HG03520 (cell line): ENCODE results near the gene AXIN2.

Experiments
- ATAC-seq: cut with Tn5 transposase; IDR thresholded peaks from one replicate; pipeline ENCODE4 v1.9.1; 2021; ENCODE audit warnings: mild to moderate bottlenecking, moderate library complexity; ENCODE audit not compliant: unreplicated experiment

AXIN2 gene, protein sequence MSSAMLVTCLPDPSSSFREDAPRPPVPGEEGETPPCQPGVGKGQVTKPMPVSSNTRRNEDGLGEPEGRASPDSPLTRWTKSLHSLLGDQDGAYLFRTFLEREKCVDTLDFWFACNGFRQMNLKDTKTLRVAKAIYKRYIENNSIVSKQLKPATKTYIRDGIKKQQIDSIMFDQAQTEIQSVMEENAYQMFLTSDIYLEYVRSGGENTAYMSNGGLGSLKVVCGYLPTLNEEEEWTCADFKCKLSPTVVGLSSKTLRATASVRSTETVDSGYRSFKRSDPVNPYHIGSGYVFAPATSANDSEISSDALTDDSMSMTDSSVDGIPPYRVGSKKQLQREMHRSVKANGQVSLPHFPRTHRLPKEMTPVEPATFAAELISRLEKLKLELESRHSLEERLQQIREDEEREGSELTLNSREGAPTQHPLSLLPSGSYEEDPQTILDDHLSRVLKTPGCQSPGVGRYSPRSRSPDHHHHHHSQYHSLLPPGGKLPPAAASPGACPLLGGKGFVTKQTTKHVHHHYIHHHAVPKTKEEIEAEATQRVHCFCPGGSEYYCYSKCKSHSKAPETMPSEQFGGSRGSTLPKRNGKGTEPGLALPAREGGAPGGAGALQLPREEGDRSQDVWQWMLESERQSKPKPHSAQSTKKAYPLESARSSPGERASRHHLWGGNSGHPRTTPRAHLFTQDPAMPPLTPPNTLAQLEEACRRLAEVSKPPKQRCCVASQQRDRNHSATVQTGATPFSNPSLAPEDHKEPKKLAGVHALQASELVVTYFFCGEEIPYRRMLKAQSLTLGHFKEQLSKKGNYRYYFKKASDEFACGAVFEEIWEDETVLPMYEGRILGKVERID

DNA sequence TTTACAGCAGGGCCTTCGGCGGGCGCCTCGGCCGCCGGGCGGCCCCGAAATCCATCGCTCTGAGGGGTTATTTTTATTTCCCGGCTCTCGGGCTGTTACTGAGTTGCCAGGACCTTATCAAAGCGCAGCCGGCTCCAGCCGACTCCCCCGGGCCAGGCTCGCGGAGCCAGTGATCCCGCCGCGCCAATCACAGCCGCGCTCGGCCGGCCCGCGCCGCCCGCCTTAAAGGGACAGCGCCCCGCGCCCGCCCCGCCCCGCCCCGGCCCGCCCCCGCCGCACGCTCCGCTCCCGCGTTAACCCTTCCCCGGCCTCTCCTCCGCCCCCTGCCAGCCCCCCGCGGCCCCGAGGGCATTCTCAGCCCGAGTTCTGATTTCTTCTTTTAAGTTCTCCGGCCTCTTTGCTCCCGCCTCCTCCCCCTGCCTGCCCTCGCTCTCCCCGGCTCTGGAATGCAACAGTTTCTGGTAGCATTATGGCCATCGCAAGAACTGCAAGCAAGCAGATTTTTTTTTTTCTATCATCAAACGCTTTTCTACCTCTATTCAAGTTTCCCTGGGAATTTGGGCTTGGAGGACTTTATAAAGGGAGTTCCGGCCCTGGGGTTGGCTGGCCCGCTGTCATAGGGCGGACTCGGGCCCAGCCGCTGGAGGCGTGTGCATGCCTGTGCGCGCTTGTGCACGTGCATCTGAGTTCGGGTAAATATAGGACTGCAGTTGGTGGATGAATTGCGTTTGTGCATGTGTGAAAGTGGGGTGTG lies at the start of gene AXIN2:
AXIN2 (minus strand) TSS at position 197 of the 754 bp plus-strand sequence. CDS start 3,028 bp downstream, outside the sequence.
- ATAC-seq: peak; percentile 74

DNA sequence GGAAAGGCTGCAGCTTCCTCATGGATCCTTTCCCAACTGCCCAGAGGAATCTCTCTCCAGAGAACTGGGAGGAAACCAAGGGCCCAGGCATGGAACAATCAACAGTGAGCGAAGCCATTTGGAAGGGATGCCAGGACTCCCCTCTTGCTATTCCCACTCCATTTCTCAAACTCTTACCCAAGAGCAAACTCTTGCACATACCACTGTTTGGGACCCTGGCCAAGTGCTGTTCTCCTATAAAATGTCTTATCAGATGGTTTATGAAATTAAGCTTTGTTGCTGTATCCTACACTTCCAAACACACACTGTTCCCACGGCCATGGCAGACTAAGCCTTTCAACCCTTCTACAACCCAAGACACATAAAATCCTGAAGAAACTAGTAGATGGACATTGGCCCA lies 48.3 kb upstream of the AXIN2 start:
- no peak for ATAC-seq

DNA sequence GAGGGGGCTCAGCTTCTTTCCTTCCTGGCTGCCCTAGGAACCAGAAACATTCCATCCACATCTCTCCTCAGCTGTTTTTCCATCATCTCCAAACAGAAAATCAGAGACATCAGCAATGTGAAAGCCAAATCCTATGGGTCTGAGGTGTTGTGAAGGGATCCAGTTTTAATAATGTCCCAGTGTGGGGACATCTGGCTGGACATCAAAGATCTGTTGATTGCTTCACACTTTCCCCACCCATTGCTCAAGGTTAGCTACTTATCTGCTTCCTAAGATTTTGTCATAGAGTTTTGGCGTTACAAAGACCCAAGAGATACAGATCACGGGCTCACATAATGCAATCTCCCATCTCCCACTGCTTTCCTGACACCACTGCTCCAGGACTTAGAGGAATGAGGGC lies 47.8 kb upstream of the AXIN2 start:
- ATAC-seq: no peak

DNA sequence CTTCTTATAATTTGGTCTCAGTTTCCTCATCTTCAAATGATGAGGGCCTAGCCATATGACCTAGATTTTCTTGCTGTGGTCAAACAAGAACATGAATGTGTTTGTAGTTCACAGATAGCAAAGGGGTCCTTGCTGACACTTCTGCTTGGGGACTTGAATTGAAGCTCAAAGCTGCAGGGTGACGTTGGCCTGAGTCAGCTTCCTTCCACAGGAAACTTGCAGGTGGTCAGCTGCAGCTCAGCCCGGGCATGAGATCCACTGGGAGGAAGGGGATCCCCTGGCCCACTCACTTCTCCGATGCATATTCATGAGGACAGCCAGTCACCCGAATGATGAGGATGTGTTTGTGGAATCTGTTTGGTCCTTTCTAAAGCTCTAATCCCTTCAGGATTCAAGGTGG lies 42.6 kb upstream of the AXIN2 start:
- ATAC-seq: no peak

DNA sequence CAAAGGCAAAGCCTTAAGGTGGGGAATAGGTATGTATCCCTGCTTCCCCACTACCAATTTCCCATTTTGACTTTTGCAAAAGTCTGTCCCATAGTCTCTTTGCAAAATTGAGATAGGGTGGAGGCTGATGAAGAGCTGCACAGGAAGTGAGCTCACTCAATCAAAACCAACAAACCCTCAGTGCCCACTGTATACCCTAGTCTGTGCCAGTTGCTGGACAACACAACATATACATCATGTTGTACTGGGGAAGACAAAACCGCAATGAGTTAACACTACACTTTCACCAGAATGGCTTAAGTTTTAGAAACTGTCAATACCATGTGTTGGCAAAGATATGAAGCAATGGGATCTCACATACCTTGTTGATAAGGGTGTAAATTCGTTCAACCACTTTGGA lies 40.4 kb upstream of the AXIN2 start:
- ATAC-seq: no peak

DNA sequence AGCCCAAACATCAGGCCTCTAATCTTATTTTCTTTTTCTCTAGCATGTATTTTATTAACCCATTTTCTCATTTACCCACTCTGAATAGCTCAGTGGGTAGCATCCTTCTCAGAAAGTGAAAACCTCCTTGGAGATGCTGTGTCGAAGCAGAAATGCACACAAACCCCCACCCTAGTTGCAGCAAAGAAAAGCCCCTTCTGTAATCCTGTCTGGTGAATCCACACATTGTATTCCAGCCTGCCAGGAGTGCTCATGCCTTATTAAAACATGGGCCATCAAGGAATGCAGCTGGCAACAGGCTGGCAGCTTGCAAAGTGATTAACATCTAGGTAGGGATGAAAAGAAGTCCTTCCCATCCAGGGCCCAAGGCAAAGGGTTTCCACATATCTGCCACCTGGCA lies 39.7 kb upstream of the AXIN2 start:
- ATAC-seq: no peak

DNA sequence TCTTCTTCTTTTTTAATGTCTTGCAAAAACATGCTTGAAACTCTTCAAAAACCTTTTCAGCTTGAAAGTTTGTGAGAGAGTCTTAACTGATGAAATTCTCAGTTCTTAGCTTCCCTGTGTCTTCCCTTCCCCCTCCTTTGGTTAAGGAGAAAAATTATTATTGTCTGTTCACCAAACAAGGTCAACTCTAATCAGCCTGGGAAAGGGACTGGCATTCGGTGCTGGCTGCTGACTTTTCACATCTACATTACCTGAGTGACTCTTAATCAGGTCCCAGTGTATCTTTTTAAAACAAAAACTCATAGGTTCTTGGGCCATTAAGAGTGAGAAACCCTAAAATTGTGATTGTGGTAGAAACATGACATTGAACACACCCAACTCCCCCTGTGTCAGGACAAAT lies 39.1 kb upstream of the AXIN2 start:
- no peak for ATAC-seq

DNA sequence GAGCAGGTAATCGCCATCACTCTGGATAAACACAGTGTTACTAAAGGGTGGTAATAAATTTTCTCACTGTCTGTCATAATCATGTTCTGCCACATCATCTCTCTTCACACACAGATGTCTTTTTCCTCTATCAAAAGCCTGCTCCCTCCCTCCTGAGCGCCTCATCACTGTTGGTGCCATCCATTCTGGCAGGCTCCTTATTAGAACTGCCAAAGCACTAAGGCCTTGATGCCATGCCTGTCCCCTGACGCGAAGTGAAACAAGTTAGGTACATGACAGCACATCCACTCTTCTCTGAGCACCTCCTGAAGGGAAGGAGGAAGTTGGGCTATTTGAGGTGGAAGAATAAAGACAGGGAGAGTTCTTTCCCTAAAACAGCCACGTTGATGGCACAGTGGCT lies 38.2 kb upstream of the AXIN2 start:
- ATAC-seq: no peak

DNA sequence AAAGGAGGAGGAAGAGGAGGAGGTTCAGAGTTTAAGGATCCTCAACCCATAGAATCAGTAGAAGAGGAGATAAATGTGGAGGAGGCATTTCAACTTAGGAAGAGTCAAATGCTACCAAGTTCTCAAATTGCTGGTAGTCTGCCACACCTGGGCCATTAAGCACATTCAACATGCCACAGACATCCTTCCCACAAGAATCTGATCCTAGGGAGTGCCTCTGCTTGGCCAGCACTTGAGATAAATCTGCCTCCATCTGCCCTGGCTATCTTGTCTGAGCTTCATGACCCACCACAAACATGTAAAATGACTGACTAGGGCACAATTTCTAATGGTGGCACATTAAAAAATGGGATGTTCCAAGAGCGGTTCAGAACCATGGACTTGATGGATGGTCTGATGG lies 37.3 kb upstream of the AXIN2 start:
- no peak for ATAC-seq

DNA sequence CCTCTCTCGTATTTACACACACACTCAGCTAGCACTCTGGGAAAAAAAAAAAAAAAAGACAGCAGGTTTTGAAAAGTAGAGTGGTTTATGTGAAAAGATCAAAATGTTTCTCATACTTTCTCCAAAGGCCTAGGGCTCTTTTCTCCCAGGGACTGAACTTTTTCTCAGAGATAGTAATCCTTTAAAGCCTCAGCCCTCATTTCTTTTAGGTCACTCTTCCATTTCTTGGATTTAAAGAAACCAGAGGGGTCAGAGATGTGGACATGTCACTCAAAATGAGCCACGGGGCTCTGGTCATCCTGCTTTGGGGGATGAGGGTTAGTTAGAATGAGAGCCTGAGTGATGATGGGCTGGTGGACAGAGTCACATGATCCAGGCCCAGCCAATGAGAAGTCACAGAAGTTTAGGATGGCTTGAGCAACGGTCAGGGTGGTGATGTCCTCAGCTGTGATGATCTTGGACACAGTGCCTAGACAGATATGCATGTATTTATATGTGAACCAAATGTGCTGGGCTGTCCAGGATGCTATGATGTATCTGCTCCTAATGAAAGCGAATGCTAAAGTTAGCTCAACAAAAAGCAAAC lies 33.7 kb upstream of the AXIN2 start:
- ATAC-seq: no peak

DNA sequence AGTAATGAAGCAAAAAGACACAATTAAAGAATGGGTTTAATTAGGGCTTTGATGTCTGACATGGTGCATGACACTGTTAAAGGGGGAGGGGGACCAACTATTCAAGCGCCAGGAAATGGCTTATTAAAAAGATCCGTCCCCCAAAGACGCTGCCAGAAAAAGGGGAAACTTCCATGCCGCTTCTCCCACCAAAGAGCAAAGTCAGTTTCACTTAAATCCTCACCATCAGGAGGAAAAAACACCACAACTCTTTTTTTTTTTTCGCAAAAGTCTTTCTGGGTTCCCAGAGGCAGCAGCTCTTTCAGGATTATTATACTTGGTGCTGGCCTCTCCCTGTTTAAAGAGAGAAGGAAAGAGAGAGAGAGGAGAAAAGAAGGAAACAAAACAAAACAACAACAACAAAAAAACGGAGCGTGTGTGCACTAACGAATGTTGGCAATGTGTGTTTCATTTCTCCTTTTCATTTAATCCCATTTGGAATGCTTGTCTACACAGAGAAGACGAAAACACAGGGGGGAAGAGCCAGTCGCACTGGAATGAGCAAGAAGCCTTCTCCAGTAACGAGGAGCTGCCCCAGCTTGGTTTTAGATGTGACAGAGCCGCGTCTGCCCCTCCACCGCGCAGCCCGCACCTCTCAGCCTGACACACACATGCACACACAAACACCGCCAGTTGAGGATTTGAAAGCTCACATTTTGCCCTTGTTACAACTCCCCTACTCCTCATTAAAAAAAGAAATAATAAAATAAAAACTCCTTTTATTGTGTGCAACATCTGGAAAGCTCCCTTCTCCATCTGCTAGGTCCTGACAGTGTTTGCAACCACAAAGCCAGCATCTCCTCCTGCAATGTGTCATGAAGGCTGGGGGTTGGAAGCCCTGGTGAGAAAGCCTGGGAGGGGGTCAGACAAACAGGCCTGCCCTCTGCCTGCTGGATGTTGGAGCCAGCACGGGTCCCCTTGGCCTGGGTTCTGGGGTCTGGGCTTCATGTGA lies 32.7 kb upstream of the AXIN2 start:
- no peak for ATAC-seq

DNA sequence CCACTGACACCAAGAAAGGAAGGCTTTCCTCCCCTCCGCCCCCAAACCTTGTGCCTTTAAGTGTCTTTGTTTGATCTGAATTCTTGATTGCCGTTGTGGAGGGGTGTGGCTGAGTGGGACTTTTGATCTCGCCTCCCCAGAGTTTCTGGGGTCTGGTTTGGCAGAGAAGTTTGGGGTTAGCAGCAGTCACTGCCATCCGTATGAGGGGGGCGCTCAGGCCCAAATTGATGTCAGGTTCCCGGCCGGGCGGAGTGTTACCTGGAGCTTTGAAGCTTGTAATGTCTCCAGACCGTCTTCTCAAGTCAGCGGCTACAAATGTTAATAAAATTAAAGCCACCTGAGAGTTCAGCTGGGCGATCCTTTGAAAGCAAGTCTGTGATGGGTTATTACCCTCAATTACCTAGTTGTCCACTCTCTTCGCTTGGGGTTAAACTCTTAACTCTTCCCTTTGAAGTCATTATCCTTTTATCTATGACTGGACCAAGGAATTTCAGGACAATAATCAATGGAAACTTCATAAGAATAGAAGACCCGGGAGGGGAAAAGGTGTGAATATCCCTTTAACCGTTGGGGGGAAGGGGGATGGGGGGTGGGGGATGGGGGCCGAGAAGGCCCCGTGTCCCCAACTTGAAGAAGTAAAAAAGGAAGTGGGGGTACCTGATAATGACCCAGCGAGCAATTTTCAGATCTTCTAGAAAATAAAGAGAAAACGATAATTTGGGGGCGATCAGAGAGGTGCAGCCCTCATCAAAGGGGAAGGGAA lies 31.8 kb upstream of the AXIN2 start:
- no peak for ATAC-seq

DNA sequence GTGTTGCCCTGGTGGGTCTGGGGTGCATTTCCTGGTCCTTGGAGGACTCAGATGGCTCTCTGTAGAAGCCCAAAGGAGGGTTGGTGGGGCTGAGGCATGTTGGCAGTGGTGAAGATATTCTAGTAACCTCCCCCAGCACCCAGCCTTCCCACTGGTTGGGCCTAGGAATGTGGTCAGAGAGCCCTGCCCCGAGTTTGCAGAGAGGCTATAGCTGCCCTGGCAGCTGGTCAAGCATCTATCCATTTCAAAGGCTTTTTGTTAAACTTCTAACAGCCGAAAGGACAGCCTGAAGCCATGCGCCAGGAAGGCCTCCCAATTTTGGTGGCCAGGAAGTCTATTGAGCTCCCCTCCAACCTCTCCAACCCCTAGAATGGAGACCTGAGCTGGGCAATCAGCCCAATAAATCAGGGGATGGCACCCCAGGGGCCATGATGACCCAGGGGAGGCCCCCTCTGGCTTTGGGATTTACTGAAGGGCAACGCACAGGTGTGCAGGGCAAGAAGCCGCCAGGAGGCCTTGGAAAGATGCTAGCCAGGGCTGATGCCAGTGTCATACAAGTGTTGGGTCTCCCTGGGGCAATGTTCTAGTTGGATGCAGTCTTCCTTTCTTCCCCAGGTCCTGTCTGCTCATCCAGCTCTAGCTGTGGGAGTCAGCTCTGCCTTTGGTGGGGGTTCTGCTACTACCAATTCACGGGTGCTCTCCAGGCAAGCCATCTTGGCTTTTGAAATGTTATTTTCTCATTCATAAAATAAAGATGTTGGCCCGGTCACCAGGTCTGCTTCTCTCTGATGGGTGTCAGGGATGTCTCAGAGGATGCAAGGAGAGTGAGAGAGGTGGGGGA lies 30.9 kb upstream of the AXIN2 start:
- no peak for ATAC-seq

DNA sequence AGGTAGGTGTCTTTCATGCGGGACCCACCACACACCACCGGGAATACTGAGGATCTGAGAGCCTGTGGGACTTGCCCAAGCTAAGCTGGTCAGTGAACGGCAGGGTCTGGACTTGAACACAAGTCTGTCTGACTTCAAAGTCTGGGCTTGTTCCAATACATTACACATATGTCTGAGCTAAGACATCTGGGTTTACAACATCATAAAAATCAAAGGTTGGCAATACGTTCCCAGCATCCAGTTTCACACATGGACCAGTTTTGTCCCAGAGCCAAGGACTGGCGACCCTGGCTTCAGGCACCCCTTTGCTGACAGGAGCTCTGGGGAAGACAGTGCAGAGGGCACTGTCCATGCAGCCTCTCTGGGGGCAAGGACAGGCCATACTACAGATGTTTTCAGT lies 27.9 kb upstream of the AXIN2 start:
- ATAC-seq: no peak

DNA sequence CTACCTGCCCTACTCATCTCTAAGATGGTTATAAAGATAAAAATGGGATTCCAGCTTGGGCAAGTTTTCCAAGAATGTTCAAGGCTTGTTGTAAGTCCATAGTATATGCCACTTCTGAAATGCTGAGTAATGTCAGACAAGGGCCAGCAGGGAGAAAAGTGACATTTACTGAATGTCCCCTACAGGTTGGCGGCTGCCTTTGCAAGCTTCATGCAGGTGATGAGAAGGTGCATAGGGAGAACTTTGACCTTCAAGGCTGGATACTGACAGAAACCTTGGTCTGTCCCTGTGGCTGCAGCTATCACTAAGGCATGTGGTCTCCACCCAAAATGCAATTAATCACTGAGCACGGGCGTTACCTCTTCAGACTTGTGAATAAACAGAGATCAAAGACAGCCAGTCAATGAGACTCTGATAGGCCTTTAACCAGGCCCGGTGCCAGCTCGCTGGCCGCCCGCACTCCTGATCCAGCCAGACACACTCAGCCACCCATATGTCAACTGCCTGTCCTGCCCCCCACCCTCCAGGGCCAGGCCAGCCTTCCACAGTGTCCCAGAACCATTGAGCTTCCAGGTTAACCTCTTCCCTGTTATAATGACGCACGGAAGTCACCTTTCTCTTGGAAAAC lies 26.8 kb upstream of the AXIN2 start:
- ATAC-seq: no peak

DNA sequence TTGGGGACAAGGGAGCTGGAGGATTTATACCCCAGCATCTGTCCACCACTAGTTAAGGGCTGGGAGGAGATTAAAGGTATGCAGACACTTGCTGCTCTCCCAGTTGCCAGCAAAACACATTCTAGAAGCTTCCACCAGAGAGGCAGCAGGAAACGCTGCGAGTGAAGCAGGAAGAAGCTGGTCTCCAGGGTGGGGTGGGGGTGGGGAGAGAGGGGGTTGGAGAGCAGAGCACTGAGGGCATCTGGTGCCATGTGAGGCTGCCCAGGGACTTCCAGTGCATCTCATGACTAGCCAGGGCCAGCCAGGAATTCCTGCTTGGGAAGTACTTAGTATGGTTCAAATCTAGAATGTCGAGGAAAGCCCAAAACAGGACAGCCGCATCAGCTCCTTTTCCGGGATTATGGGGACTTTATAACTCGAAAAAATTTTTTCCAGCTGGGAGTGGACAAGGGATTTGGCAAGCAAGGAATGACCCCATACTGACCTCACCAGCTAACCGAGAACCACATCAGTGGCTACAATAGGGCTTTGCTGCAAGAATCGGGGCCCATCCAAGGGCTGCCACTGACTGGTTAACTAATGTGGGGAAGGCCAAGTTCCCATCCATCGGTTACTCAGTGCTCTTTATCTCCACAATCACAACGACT lies 26.2 kb upstream of the AXIN2 start:
- ATAC-seq: no peak

DNA sequence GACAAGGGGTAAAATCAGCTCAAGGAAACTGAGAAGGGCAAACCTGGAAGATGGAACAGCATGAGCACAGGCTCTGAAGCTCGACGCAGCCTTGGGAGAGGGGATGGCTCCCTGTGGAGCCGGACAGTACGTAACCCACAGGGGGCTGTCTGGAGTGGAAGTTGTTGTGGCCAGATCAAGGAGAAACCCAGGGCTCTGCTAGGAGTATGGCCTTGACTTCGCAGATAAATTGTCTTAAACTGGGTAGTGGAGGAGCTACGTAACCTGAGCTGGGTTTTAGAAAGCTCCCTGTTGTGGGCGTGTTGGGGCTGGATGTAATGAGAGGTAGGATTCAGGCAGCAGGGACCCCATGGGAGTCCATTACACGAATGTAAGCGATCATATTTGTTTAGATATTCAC lies 25.5 kb upstream of the AXIN2 start:
- no peak for ATAC-seq
